Measurements from ENCODE around the gene FRMPD4. TPM values are rescaled to one million over a fixed set of nuclear protein-coding genes. Genes with fewer than 3 reads are reported as not detected.

FRMPD4 gene
- total RNA-seq, 1 donor = not detected

- Histone ChIP-seq H3K9me3 (ENCODE audit: low read depth, low read length) (no peaks in the 10 kb centered on the region), H3K27me3 (ENCODE audit: insufficient read depth, low read length) (no peaks in the 10 kb centered on the region), H3K4me3 (ENCODE audit: low read length) (no peak overlapping the region), H3K4me1 (ENCODE audit: insufficient read depth, low read length) (no peaks in the 10 kb centered on the region)
Observed at GRCh38 chrX:12307961-12308360, 169.7 kb downstream of the FRMPD4 start.

DNA sequence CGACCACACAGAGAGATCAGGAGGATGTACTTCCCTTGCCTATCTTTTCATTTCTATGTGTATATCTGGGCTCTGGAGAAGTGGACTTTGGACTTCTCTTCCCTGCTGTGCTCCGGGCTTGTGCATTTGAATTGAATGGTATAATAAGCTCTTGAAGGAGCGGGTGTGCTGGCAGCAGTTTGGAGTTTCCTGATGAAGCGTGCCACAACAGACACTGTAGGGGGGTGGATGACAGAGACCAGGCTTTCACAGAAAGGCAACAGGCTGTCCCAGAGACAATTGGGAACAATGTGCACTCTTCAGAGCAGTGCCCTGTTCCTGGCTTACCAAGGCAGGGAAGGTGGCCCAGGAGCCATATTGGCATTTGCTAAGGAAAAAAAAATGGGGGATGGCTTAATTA, 170.1 kb downstream of the FRMPD4 start:
- no peaks in the 10 kb centered on the region for H3K27me3 ChIP-seq (ENCODE audit: insufficient read depth, low read length)
- H3K9me3 ChIP-seq (ENCODE audit: low read depth, low read length) = no peaks in the 10 kb centered on the region
- H3K4me1 ChIP-seq (ENCODE audit: insufficient read depth, low read length) = no peaks in the 10 kb centered on the region
- no peak overlapping the region for H3K4me3 ChIP-seq (ENCODE audit: low read length)

DNA sequence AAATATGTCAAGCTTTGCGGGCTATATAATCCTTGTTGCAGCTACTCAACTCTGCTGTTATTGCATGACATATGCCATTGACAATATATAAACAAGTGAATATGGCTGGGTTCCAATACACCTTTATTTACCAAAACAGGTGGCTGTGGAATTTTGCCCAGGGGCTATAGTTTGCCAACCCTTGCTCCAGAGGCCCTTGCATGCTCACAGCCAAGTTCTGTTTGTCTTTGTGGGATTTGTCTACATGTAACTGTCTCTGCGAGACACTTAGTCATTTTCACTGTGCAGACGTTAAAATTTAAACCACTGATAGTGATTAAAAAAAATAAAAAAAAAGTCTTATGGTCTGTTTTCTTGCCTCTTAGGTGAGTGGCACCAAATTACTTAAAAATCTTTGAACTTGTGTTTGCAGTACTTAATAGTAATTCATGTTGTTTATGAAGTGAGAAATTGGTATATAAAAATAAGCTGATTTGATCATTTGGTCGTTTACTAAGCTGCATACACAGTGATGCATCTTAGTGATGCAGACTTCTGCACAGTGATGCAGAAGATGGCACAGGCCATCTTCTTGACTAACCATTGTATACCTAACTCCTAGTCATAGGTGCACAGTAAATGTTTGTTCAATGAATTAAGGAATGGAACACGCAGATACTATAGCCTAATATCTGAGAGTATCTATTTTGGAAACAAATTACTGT, 170.9 kb downstream of the FRMPD4 start:
- H3K27me3 ChIP-seq (ENCODE audit: insufficient read depth, low read length) = no peaks in the 10 kb centered on the region
- no peaks in the 10 kb centered on the region for H3K4me1 ChIP-seq (ENCODE audit: insufficient read depth, low read length)
- no peak overlapping the region for H3K4me3 ChIP-seq (ENCODE audit: low read length)
- H3K9me3 ChIP-seq (ENCODE audit: low read depth, low read length) = no peaks in the 10 kb centered on the region

- Histone ChIP-seq H3K9me3 (ENCODE audit: low read depth, low read length) (no peaks in the 10 kb centered on the region), H3K27me3 (ENCODE audit: insufficient read depth, low read length) (no peaks in the 10 kb centered on the region), H3K4me1 (ENCODE audit: insufficient read depth, low read length) (no peaks in the 10 kb centered on the region), H3K4me3 (ENCODE audit: low read length) (no peak overlapping the region)
Observed at GRCh38 chrX:12309744-12310076, 171.4 kb downstream of the FRMPD4 start.

- Histone ChIP-seq H3K4me1 (ENCODE audit: insufficient read depth, low read length) (no peaks in the 10 kb centered on the region), H3K4me3 (ENCODE audit: low read length) (no peak overlapping the region), H3K27me3 (ENCODE audit: insufficient read depth, low read length) (no peaks in the 10 kb centered on the region)
Observed at GRCh38 chrX:12314651-12315050, 176.4 kb downstream of the FRMPD4 start.

GRCh38 chrX:12315526-12315925, 177.3 kb downstream of the FRMPD4 start:
- H3K27me3 ChIP-seq (ENCODE audit: insufficient read depth, low read length) = no peaks in the 10 kb centered on the region
- no peak overlapping the region for H3K4me3 ChIP-seq (ENCODE audit: low read length)
- no peaks in the 10 kb centered on the region for H3K4me1 ChIP-seq (ENCODE audit: insufficient read depth, low read length)
- H3K9me3 ChIP-seq (ENCODE audit: low read depth, low read length) = no peaks in the 10 kb centered on the region

More at GRCh38 chrX:12314651-12315050, 176.4 kb downstream of the FRMPD4 start:
- no peaks in the 10 kb centered on the region for H3K9me3 ChIP-seq (ENCODE audit: low read depth, low read length)

DNA sequence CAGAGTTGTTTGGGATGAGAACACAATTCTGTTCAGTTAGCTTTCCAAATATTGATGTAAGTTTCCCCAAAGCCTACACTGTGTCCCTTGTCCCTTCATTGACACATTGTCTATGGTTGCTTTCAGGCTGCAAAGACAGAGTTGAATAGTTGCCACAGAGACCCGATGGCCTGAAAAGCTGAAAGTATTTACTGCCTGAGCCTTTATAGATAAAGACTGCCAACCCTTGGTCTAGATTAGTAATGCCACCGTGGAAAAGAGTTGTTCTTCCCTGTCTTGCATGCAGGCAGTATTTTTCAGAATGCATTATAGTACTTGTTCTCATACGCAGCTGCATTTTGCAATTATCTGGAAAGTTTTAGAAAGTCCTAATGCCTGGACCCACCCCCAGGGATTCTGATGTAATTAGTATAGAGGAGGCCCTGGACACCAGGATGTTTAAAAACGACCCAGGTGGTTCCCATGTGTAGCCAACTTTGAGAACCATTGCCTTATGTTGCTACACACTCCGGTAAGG, 180.8 kb downstream of the FRMPD4 start:
- Histone ChIP-seq H3K9me3 (ENCODE audit: low read depth, low read length) (no peaks in the 10 kb centered on the region), H3K4me3 (ENCODE audit: low read length) (no peak overlapping the region), H3K27me3 (ENCODE audit: insufficient read depth, low read length) (no peaks in the 10 kb centered on the region), H3K4me1 (ENCODE audit: insufficient read depth, low read length) (no peaks in the 10 kb centered on the region)

DNA sequence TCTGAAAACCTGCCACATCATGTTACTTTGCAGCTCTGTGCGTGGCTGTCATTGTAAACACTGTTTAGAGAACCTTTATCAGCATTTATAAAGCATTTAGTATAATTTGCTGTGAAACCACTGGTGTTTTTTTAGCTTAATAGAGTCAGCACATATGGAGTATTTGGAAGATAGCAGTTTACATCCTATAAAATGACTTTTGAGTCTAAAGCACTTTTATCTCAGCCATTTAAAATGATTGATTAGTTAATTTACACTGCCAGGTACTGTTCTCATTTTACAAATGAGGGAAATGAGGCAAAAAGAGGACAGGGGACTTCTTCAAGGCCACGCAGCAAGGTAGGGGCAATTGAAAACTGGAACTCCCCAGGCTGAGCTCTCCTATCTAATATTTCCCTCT, 181.7 kb downstream of the FRMPD4 start:
- Histone ChIP-seq H3K9me3 (ENCODE audit: low read depth, low read length) (no peaks in the 10 kb centered on the region), H3K4me3 (ENCODE audit: low read length) (no peak overlapping the region), H3K4me1 (ENCODE audit: insufficient read depth, low read length) (no peaks in the 10 kb centered on the region), H3K27me3 (ENCODE audit: insufficient read depth, low read length) (no peaks in the 10 kb centered on the region)

GRCh38 chrX:12322031-12322430, 183.8 kb downstream of the FRMPD4 start:
- Histone ChIP-seq H3K27me3 (ENCODE audit: insufficient read depth, low read length) (no peaks in the 10 kb centered on the region), H3K9me3 (ENCODE audit: low read depth, low read length) (no peaks in the 10 kb centered on the region), H3K4me3 (ENCODE audit: low read length) (no peak overlapping the region), H3K4me1 (ENCODE audit: insufficient read depth, low read length) (no peaks in the 10 kb centered on the region)

DNA sequence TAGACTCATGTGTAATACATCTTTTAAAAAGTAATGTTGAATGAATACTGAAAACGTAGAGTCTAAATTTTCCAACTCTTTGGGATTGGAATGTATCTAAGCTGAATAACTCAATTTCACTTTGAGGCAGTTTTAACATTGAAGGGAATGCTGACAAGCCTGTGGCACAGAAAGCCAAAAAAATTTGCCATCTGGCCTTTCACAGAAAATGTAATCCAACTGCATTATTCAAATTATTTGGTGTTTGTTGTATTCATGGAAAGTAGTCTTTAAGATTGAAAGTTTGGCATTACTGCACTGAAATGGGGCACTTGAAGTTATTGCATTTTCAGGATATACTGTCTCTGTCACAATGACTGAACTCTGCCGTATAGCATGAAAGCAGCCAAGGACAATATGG, 186.9 kb downstream of the FRMPD4 start:
- Histone ChIP-seq H3K27me3 (ENCODE audit: insufficient read depth, low read length) (no peaks in the 10 kb centered on the region), H3K9me3 (ENCODE audit: low read depth, low read length) (no peaks in the 10 kb centered on the region), H3K4me1 (ENCODE audit: insufficient read depth, low read length) (no peaks in the 10 kb centered on the region), H3K4me3 (ENCODE audit: low read length) (no peak overlapping the region)

GRCh38 chrX:12327836-12328235, 189.6 kb downstream of the FRMPD4 start:
- Histone ChIP-seq H3K4me3 (ENCODE audit: low read length) (no peak overlapping the region), H3K27me3 (ENCODE audit: insufficient read depth, low read length) (no peaks in the 10 kb centered on the region), H3K4me1 (ENCODE audit: insufficient read depth, low read length) (no peaks in the 10 kb centered on the region), H3K9me3 (ENCODE audit: low read depth, low read length) (no peaks in the 10 kb centered on the region)

GRCh38 chrX:12329476-12329875, 191.2 kb downstream of the FRMPD4 start:
- no peaks in the 10 kb centered on the region for H3K9me3 ChIP-seq (ENCODE audit: low read depth, low read length)
- H3K4me1 ChIP-seq (ENCODE audit: insufficient read depth, low read length) = no peaks in the 10 kb centered on the region
- H3K27me3 ChIP-seq (ENCODE audit: insufficient read depth, low read length) = no peaks in the 10 kb centered on the region
- H3K4me3 ChIP-seq (ENCODE audit: low read length) = no peak overlapping the region

DNA sequence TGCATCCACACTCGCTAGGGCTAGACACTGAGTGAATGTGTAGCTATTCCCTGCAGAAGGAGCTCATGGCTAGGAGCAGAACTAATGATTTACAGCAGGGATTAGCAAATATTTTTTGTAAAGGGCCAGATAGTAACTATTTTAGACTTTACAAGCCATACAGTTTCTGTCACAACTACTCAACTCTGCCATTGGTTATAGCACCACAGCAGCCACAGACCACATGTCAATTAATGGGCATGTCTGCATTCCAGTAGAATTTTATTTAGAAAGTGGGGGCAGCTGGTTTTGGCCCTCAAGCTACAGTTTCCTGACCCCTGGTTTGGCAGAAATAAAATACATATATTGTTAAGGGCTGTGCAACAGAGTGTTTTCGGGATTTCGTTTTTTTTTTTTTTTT, 192.6 kb downstream of the FRMPD4 start:
- Histone ChIP-seq H3K27me3 (ENCODE audit: insufficient read depth, low read length) (no peaks in the 10 kb centered on the region), H3K9me3 (ENCODE audit: low read depth, low read length) (no peaks in the 10 kb centered on the region), H3K4me1 (ENCODE audit: insufficient read depth, low read length) (no peaks in the 10 kb centered on the region), H3K4me3 (ENCODE audit: low read length) (no peak overlapping the region)

GRCh38 chrX:12332786-12333347, 194.6 kb downstream of the FRMPD4 start:
- Histone ChIP-seq H3K27me3 (ENCODE audit: insufficient read depth, low read length) (no peaks in the 10 kb centered on the region), H3K4me3 (ENCODE audit: low read length) (no peak overlapping the region), H3K4me1 (ENCODE audit: insufficient read depth, low read length) (no peaks in the 10 kb centered on the region), H3K9me3 (ENCODE audit: low read depth, low read length) (no peaks in the 10 kb centered on the region)

- Histone ChIP-seq H3K4me1 (ENCODE audit: insufficient read depth, low read length) (no peaks in the 10 kb centered on the region), H3K27me3 (ENCODE audit: insufficient read depth, low read length) (no peaks in the 10 kb centered on the region), H3K4me3 (ENCODE audit: low read length) (no peak overlapping the region), H3K9me3 (ENCODE audit: low read depth, low read length) (no peaks in the 10 kb centered on the region)
Observed at GRCh38 chrX:12339921-12340320, 201.6 kb downstream of the FRMPD4 start.

- no peak overlapping the region for H3K4me3 ChIP-seq (ENCODE audit: low read length)
- H3K9me3 ChIP-seq (ENCODE audit: low read depth, low read length) = no peaks in the 10 kb centered on the region
- no peaks in the 10 kb centered on the region for H3K27me3 ChIP-seq (ENCODE audit: insufficient read depth, low read length)
- H3K4me1 ChIP-seq (ENCODE audit: insufficient read depth, low read length) = no peaks in the 10 kb centered on the region
Observed at GRCh38 chrX:12344954-12345353, 206.7 kb downstream of the FRMPD4 start.

Measured in mononuclear cell (primary cell).